ENCODE data around the gene HPCAL4.

GRCh38 chr1:39695016-39695415 is 3.8 kb upstream of the HPCAL4 start:
- TF ChIP-seq CTCF (IDR thresholded peaks at IDR 0.05), result no peak
- no peak for TF ChIP-seq POLR2A (IDR thresholded peaks at IDR 0.05)
